GM19467 (cell line): ENCODE results near the gene ARMC8.

ENCODE experiments used
- ATAC-seq: cut with Tn5 transposase; IDR thresholded peaks from one replicate; pipeline ENCODE4 v1.9.1; 2021; ENCODE audit warnings: mild to moderate bottlenecking, moderate library complexity; ENCODE audit not compliant: unreplicated experiment

ARMC8 gene

GRCh38 chr3:138241676-138242075 lies 54.6 kb downstream of the ARMC8 start:
- ATAC-seq: no peak

GRCh38 chr3:138242466-138242865 lies 55.4 kb downstream of the ARMC8 start:
- ATAC-seq: no peak

GRCh38 chr3:138245026-138245425 lies 57.9 kb downstream of the ARMC8 start:
- ATAC-seq: no peak

DNA sequence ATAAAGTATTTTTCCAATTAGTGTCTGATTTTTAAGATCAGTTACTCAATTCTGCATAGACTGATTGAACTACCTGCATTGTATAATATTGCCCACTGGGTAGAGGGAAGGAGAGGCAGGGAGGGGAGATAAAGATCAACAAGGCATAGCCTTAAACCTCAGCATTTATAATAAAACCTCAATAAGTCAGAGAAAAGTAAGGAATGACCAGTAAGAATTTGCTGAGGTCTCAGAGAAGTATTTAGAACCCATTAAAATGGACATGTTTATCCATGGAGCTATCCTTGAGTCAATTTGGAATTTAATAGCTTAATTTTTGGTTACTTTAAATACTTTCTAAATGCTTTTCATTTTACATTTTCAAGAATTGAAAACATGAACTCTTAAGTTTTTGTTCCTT lies 62.5 kb downstream of the ARMC8 start:
- ATAC-seq: no peak

DNA sequence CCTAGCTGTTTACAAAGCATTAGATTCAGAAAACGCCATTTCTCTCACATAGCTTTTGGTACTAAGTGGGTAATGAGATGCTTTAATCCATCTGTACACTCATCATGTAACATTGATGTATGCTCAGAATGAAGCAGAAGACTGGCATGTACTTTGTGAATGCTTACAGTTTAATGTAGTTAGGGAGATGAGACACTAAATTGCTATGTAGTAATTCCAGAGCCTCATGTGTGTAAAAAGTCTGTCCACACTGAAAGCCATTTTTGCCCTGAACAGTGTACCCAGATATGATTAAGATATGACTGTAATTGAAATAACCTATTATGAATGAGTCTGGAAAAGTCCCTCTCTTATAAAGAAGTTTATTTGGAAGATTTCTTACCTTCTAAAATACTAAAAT lies 66.5 kb downstream of the ARMC8 start:
- ATAC-seq: no peak

DNA sequence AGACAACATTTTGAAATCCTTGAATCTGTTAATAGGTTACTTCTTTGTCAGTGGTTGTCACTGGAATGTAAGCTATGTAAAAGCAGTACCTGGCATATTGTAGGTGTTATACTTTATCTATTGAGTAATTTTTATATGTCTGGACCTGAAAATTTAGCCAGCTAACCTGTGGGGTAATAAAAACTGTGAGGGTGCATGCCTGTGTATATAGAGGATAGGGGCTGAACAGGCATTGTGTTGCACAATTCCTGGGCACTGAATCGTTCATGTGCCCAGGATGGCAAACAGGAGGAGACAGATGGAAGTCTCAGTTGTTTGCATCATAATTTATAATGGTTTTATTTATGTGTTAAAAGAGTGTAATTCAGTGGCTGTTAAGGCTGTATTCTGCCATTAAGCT lies 67.1 kb downstream of the ARMC8 start:
- ATAC-seq: no peak

GRCh38 chr3:138256022-138256421 lies 68.9 kb downstream of the ARMC8 start:
- ATAC-seq: no peak

- no peak for ATAC-seq
Observed at GRCh38 chr3:138257986-138258385, 70.9 kb downstream of the ARMC8 start.

- ATAC-seq: no peak
Observed at GRCh38 chr3:138259126-138259525, 72.0 kb downstream of the ARMC8 start.

DNA sequence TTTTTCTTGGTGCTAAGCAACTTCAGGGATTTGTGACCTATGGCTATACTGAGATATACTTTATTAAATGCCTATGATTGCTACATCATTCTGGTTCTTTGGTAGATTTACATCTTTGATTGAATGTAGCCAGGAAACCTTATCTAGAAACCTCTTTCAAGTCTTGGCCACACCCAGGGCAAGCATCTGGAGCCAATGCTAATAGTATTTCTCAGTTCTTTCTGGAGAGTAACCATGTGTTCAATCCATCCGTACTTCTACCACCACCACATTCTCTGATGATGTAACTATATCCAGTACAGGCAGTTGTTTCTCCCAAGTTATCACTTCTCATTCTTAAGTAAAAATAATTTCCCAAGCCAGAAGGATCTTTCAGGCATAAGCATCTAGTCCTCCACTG lies 73.5 kb downstream of the ARMC8 start:
- no peak for ATAC-seq

GRCh38 chr3:138263104-138263503 lies 76.0 kb downstream of the ARMC8 start:
- ATAC-seq: no peak

- ATAC-seq: no peak
Observed at GRCh38 chr3:138265745-138266144, 78.6 kb downstream of the ARMC8 start.

DNA sequence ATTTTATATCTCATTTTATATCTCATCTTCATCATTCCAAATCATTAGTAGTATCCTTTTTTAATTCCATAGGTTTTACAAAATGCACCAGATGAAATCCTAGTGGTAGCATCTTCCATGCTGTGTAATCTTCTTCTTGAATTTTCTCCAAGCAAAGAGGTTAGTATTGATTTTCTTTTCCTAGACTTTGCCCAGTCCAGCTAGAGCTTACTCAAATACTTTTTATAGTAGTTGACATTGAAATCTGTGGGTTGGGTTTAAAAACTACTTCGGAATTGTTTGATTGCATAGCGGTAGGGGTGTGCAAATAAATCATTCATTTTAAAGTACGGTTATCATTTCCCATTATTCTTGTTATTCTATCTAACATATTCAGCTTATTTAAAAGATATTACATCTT lies 80.0 kb downstream of the ARMC8 start:
- no peak for ATAC-seq

DNA sequence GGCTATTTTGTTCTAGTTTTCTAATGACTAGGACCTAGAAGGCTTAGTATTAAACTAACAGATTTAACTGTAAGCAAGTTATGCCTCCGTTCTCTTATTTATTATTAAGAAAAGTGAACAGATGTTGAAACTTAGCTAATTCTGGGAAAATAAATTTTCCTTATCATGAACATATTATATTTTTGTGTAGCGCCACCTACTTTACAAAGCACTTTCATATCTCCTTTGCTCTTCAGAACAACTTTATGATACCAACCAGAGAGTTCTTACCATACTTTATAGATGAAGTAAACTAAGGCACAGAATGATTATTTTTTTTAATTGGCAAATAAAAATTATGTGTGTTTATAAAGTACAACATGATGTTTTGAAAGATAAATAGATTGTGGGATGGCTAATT lies 83.1 kb downstream of the ARMC8 start:
- ATAC-seq: no peak

GRCh38 chr3:138271189-138271794 lies 84.2 kb downstream of the ARMC8 start:
- ATAC-seq: no peak

DNA sequence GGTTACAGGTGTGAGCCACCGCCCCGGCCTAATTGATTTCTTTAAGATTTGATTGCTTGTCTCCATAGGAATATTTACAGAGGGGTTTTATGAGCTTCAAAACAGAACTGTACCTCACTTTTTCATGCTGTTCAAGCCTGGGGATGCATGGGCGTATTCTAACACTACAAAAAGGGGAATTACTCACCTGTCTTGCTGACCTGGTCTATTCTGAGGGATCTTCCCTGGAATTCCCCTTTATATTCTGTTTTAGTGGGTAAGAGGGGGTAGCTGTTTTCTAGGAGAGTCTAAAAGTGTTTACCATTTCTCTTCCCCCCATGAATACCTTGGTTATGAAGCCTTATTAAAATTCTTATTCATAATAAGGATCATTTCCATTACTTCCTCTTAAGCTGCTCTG lies 94.5 kb downstream of the ARMC8 start:
- no peak for ATAC-seq

- no peak for ATAC-seq
Observed at GRCh38 chr3:138282836-138283235, 95.7 kb downstream of the ARMC8 start.

DNA sequence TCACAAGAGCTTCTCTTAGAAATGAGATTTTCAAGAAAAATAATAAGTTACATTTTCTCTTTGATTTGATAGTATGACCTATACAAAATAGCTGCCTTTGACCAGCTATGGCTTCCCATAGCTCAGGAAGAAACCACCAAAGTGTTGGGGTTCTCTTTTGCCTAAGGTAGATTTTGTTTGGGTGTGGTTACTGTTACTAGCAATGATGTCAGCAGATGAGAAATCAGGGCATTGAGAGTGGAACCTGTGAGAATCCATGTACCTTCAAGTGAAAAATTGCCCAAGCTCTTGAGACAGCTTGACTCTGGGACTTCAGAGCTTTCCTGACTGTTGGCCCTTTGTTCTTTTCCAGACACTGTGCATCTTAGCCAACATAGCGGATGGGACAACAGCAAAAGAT lies 97.0 kb downstream of the ARMC8 start:
- no peak for ATAC-seq

DNA sequence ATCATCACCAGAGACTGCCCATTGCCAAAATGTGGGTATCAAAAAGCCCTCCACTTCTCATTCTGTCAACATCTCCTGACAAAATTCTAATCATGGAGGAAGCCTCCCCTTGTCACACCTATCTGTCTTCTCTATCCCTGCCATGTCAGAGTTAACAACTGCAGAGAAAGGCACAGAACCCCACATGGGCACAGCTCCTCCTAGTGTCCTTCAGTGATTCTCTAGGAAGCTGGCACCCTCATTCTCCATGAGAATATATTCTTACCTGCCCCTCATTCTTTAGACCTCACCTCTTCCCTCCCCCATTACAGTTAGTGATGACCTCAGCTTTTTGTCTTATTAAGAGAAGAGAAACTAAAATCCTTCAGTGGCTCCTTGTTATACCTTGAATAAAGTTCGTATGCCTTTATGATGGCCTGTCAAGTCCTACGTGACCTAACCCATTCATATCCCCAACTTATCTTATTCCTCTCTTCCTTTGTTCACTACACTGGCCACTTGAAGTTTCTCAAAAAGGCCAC lies 97.9 kb downstream of the ARMC8 start:
- no peak for ATAC-seq

- ATAC-seq: no peak
Observed at GRCh38 chr3:138289260-138289659, 102.2 kb downstream of the ARMC8 start.

GRCh38 chr3:138289701-138290100 lies 102.6 kb downstream of the ARMC8 start:
- ATAC-seq: no peak

- no peak for ATAC-seq
Observed at GRCh38 chr3:138296639-138297038, 109.5 kb downstream of the ARMC8 start.

- no peak for ATAC-seq
Observed at GRCh38 chr3:138297059-138297607, 110.0 kb downstream of the ARMC8 start.
